WERI-Rb-1 (cell line): ENCODE results near the gene PPM1D.

Source experiments
- DNase-seq: peaks from one replicate; pipeline ENCODE4 v3.0.0-alpha.2; 2020
- H3K27ac ChIP-seq: fragments of 250-450 bp; sonication (Bioruptor Pico); 2 replicates; pipeline ENCODE4 v1.5.1; 2020; ENCODE audit warnings: mild to moderate bottlenecking, moderate library complexity
- H3K27me3 ChIP-seq: fragments of 250-450 bp; sonication (Bioruptor Pico); 2 replicates; pipeline ENCODE4 v1.5.1; 2021; ENCODE audit warnings: mild to moderate bottlenecking, low read depth, moderate library complexity; ENCODE audit not compliant: insufficient read depth, severe bottlenecking
- H3K36me3 ChIP-seq: fragments of 250-450 bp; sonication (Bioruptor Pico); 2 replicates; pipeline ENCODE4 v1.5.1; 2020; ENCODE audit warnings: mild to moderate bottlenecking, moderate library complexity
- H3K4me3 ChIP-seq: 2 replicates; pipeline ENCODE4 v1.5.1; 2011; ENCODE audit warnings: low read depth, mild to moderate bottlenecking, control low read depth, low read length
- H3K9me3 ChIP-seq: fragments of 250-450 bp; sonication (Bioruptor Pico); 2 replicates; pipeline ENCODE4 v1.5.1; 2021; ENCODE audit warnings: mild to moderate bottlenecking, moderate library complexity; ENCODE audit not compliant: severe bottlenecking
- CTCF ChIP-seq: IDR thresholded peaks from 2 replicates; pipeline ENCODE4 v1.5.1; 2011; ENCODE audit warnings: low read depth, mild to moderate bottlenecking, control low read depth, inconsistent platforms, low read length

The PPM1D gene

GRCh38 chr17:60713608-60714007 lies 113.6 kb downstream of the PPM1D start:
- TF ChIP-seq CTCF, result no peak
- H3K36me3 ChIP-seq, result peaks cover 5% of the 10 kb centered on the region
- no peak overlapping the region for H3K27ac ChIP-seq
- H3K27me3 ChIP-seq, result no peaks in the 10 kb centered on the region
- no peak overlapping the region for H3K4me3 ChIP-seq
- DNase-seq, result no peak
- H3K9me3 ChIP-seq, result no peaks in the 10 kb centered on the region
